Epidermal melanocyte (primary cell): ENCODE measurements around the gene LBH.
A peak's percentile ranks its signal among the peaks of the same experiment; 100 is the strongest.

Source experiments
- DNase-seq: peaks from one replicate; pipeline ENCODE4 v3.0.0; 2011; ENCODE audit warnings: low spot score; ENCODE audit not compliant: insufficient read length

Gene LBH

DNA sequence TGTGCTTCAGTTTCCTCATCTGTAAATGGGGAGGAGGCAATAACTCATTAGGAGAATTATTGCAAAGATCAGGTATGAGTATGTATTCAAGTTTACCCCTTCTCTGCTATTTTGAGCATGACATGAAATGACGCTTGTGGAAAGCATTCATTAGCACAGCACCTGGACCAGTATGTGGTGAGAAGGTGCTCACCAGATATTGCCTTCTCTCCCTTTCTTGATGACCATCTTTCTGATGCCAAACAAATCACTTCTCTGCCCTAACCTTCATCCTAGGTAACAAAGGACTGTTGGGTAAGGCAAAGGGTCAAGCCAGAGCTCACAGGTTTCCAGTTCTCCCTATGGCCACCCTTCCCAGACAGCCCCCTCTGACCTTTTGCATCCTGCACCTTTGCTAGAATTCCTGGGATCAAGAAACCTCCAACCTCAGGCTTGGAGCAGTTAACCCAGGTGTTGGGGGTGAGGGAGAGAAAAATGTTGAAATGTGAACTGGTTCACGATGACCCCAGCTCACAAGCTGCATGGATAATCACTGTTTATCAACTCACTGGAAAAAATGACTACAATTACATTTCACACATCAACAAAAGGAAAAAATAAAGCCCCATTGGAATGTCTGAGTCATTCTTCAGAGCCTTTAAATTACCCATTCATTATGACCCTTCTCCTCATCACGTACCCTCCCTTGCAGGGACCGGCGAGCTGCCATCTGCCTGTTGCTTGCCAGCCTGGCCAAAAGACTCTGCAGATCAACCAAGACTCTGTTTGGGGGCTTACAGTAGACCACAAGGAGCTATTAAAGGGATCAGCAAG is 41.6 kb downstream of the LBH start:
- no peak for DNase-seq

DNA sequence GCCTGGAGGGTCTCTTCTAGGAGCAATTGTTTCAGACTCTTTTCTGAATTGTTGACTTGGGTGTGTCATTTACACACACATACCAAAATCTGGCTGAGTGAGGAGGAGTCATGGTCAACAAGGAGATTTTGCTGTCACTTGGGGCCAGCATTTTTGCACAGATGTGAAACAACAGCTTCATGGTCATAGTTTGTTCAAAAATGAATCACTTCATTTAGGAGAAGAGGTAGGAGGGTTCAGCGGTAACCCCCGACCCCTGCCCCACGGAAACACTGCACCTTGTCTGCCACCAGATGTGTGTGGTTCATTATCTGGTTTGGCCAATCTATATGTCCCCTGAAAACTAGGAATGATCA is 42.2 kb downstream of the LBH start:
- DNase-seq: no peak

DNA sequence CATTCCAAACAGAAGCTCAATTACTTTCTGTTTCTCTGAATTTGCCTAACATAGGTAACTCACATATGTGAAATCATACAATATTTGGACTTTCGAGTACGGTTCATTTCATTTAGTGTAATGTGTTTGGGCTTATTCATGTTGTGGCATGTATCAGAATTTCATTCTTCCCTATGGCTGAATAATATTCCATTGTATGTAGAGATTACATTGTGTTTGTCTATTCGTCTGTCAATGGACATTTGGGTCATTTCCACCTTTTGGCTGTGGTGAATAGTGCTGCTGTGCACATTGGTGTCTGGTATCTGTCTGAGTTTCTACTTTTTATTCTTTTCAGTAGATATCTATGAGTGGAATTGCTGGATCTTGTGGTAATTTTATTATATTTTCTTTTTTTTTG is 43.9 kb downstream of the LBH start:
- DNase-seq: no peak

DNA sequence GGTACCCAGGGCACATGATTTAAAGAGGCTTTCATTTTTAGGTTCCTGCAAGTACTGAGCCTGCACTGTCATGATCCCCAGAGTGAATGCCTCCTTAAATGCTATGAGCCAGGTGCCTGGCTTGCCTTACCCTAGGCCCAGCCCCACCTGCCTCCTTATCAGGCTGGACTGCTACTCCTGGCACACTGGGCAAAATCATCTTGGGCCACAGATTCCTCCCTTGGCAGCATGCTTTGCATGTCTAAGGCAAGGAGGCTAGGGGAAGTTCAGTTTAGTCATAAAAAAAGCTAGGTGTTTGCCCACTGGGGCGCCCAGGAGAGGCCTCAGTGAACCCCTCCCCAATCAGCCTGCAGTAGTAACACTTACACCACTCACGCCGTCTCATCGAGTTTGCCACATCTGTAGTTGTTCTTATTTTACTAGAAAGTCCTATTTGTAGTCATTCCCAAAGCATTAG is 45.1 kb downstream of the LBH start:
- DNase-seq: no peak

DNA sequence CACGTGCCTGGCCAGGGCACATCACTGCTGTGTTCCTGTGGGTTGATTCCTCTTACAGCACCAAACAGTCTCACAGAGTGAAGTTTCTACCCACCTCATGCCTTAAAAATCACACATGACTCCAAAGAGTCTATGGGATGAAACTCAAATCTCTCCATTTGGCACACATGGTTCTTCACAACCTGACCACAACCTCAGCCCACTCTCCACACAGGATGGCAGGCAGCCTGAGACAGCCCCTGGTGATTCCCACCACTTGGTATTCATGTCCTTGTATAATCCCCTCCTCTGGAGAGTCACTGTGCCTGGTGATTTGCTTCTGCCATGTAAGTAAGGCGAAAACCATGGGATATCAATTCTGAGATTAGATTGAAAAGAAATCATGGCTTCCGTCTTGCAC is 46.2 kb downstream of the LBH start:
- no peak for DNase-seq

DNA sequence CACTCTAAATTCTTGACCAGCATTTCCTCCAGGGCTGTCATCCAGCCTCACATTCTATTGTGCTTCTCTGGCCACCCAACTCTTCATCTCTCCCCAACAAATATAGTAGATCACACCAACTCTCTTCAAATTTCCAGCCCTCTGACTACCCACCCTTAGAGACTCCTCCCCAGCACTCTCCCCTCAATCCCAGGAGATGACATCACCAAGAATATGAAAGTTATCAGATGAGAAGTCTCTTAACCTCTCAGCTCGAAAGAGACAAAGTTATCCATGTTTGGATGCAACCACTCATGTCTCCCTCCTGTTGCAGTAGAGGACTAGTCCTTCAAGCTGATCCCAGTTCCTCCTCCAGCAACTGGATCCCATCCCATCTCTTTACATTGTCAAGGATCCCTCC is 47.1 kb downstream of the LBH start:
- no peak for DNase-seq

DNA sequence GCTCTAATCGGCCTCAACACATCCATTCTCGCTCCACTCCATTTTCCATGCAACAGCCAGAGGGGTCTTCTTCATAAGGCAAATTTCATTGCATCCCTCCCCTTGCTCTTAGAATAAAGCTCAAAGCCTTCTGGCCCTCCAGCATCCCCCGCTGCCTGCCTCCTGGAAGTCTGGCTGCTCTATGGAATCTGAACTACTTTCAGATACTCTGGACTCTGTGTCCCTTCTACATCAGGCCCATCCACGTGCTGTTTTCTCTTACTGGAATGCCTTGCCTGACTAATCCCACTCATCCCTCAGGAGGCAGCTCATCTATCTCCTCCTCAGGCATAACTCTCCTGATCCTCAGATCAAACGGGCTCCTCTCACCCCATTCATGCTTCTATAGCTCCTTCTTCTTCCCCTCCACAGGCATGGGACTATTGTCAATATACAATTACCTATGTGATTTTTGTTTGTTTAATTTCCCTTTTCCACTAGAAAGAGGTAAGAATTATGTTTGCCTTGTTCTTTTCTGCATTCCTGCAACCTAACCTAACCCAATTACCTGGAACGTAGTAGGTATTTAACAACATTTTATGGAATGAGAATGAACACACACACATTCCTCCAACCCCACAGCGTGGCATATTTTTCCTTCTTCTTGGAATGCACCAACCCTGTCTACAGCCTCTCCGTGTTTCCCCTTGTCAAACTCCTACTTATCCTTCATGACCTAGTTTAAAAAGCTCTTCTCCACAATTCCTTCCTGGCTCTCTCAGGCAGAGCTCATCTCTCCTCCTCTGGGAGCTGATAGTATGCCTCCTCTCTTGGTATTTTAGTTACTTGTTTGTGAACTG is 49.5 kb downstream of the LBH start:
- DNase-seq: no peak

DNA sequence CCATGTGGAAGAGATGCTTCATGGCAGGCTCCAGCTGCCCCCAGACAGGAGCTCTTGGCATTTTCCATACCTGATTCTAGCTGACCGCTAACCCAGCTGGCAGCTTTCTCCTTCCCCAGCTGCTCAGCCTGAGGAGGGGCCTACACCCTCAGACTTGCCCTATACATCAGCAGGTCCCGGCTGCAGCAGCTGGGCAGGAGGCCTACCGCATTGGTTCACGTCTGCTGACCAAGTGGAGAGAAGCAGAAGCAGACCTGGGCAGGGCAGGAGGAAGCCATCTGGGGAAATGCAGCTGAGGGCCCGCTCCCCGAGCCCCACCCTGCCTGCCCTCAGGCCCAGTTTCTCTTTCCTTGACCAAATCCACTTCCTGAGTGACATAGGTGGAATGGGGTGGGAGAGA is 50.7 kb downstream of the LBH start:
- no peak for DNase-seq

DNA sequence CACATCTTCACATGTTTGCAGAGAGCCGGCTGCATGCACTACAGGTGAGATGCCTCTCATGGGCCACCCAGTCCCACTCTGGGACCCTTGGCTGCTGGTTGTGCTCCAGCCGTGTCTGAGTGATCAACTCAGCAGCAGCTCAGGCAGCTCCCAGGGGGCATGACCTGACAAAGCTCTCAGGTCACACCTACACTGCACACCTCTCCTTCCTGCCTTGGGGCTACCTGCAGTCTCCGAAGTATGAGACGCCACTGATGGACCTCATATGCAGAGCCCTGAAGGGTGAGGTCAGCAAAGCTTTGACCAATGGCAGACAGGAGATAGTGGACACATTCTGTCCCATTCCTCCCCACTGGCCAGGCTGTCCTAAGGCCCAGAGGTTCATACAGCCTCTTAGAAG is 51.4 kb downstream of the LBH start:
- no peak for DNase-seq

DNA sequence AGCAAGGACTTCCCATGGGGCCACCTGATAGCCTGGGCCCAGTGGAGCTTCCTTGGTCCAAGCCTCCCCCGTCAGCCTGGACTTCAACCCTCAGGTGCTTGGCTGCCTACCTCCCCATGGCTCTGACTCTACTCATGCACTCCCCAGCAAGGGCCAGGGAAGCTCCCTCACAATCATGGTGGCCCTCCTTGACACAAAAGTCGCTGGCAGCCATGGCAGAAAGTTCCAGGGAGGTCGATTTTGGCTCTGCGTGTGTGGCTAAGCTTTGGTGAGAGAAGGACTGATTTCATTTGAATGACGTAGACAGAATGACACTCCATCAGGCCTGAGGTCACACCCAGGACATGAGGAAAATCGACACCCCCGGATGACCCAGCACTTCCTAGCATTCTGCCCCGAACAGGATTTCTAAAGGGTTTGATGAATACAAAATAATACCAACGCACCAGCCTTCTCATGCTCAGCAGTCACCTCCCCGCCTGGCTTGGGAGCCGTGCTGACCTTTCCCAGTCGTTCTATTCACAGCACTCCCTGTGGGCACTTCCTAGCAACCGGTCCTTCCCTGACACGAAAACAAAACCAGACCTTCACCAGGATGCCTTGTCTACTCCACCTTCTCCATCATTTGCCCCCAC is 52.7 kb downstream of the LBH start:
- DNase-seq: no peak

DNA sequence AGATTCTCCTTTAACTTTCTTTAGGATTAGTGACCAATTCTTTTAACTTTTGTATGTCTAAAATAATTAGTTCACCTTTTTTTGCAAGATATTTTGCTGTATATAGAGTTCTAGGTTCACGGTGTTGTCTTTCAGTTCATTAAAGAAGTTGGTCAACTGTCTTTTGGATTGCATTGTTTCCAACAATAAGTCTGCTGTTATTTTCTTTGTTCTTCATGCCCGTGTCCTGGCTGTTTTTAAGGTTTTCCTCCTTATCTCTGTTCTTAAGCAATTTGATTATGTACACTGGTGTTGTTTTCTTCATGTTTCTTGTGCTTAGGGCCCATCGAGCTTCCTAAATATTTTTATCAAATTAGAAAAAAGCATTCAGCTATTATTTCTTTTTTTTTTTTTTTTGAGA is 54.4 kb downstream of the LBH start:
- no peak for DNase-seq

DNA sequence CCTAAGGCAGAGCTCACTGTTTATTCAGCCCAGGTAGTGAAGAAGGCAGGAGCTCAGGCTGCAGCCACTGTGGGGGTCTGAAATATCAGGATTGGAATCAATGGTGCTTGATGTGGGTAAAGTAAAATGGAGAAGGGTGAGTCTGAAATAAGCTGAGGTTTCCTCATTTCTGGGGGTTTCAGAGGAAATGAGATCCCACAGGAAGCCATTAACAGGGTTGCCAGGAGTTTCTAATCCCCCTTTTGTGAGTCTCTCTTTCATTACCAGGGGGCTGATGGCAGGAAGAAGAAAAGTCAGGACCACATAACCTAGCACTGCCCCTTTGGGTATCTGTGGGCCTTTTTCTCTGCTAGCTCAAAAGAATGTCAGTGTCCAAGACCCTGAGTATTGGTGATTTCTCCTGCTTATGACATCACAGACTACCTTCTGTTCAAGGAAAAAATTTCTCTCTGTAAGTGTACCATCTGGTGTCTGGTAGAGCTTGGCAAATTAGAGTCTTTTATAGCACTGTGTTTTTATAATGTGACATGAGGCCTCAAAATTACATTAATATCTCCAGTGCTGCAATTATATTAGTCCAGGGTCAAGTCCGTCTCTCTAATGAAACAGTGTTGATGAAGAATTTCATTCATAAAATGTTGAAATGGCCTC is 56.0 kb downstream of the LBH start:
- DNase-seq: no peak

DNA sequence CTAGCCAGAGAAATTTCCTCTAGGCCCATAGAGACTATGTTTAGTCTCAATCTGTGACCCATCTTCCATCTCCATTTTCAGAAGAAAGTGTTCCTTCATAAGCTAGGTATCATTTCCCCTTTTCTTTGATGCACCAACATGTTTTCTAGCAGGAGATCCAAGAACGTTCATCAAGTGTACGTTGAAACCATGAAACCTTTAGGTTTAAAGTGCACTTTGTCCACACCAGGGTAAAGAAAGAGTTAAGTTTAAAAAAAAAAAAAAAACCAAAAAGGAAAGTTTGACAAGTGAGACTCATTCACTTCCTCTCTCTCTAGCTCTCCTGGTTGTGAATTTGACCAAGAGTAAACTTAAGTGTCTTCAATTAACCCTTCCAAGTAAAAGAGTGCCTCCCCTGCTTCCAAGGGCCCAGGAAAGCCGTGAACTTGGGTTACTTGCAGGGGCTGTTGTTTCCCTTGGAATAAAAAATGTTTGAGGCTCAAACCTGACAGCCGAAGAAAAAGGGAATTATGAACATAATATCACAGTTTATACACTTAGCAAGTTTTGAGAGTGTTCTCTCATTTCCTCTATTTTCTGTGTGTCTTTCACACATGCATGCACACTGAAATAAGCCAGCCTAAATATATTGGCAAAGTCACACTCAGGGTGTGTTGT is 56.7 kb downstream of the LBH start:
- no peak for DNase-seq

DNA sequence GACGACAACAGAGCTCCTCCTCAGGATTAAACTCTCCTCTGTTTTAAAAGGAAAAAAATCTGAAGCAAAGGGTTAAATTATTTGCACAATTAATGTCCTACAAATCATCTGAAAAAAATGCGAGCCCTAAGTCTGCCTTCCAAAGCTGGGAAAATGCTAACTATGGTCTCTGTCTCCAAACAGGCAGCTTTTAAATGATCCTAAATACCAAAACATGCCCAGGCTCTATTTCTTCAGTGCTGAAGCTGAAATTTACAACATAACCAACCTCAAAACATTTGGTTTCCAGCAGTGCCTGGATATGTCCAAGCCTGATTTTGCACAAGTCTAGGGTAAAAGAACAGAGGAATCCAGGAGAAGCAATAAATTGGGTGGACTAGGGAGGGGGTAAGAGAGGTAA is 57.2 kb downstream of the LBH start:
- no peak for DNase-seq

DNA sequence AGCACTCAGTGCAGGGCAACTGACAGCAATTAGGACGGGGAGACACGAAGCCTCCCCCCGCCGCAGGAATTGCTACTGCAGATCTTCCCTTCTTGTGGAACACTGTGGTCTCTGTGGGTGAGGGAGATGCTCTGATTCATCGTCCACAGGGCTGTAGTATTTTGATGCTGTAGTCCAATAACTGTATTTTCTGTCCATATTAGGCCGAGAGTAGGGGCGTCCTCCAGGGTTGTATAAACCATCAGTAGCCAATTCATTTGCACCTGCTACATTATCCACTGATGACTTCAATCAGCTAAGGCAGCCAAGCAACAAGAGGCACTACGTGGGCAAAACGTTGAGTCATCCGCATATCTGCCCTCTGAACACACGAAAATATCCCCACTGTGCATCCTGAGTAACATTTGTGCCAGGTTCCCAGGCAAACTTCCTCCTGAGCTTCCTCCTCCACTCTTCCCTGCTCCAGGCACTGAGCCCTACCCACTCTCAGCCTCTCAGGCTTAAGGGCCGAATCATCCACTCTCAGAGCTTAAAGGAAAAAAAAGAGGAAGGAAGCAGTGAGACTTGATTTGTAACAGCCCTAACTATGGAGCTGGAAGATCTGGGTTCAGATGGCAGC is 62.1 kb downstream of the LBH start:
- no peak for DNase-seq

DNA sequence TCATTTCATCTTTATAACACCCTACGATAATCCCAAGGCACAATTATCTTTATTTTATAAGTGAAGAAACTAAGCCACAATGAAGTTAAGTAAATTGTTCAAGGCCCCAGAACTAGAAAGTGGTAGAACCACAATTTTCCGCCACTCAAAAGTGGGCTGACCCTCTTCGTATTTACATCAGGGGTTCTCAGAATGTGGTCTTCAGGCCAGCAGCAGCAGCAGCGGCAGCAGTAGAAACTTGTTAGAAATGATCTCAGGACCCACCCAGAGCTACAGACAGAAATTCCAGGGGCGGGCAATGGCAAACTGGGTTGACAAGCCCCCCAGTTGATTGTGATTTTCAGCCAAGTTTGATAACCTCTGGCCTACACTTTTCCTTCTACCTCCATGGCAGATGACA is 62.8 kb downstream of the LBH start:
- no peak for DNase-seq

DNA sequence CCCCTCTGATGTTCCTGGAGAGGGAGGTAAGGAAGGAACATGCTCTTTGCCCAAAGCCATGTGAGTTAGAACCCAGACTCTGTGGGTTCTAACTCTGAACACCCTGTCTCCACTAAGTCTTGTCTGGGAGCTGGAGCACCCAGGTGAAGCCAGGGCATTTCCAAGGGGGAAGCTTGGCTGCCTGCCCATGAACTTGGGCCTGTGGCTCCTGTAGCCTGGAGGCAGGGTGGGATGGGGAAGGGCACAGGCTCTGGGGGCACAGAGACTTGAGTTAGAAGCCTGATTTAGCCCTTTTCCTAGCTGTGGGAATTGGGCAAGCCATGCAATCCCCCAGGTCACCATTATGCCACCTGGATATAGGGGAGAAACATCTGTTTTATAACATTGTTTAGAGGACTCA is 65.2 kb downstream of the LBH start:
- no peak for DNase-seq

DNA sequence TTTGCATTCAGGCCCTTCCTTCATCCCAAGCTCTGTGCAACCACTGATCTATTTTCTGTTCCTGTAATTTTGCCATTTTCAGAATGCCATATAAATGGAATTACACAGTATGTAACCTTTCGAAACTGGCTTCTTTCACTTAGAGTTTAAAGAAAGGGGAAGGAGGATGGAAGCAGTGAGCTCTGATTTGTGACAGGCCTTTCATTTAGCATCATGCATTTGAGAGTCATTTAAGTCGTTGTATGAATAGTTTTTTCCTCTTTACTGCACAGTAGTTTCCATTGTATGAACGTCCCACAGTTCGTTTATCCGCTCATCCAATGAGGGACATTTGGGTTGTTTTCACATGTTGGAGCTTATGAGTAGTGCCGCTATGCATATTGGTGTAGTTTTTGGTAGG is 67.0 kb downstream of the LBH start:
- DNase-seq: no peak

DNA sequence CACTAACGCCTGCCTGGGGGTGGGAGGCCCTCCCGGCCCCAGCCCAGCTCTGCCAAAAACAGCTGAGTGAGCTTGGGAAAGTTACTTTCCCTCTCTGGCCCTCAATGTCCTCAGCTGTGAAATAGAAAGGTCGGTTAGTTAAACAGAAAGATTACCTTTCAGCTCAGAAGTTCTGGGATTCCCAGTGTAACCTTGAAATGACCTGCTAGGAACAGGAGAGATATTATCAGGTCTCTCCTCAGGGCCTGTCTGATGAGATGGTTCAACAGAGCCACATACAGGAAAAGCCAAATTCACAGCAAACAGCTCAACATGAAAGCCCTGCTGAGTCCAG is 68.8 kb downstream of the LBH start:
- DNase-seq: no peak

DNA sequence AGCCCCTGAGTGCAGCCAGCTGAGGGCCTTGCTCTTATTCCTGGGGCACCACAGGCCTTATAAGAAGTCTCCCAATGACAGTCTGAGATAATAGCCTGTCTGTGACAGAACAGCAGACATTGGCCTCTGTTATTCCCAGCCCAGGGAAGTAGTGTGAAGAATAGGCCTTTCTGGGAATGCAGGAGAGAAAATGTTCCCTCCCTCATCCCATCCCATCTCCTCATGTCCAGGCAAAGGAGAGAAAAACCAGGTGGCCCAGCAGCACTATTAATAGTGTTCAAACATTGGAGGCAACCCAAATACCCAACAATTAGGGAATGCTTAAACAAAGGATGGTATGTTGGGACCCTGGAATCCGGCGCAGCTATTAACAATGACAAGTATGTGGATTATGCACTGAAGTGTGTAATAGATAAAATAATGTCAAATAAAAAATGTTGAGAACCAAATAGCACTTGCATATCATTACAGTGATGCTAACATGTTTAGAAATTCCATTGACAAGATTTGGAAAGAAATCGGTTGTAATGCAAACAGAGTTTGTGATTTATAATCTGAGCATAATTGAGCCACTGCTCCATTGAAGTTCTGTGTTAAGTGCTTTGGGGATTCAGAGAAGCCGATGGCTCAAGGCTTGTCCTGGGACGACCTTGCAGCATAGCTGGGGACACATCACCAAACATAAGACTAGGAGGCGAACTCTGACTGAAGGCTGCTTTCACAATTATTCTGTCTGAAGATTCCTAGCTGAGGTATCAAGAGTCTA is 69.3 kb downstream of the LBH start:
- peak; percentile 38 for DNase-seq
